Gastroesophageal sphincter (tissue), 4 donors: ENCODE results near the gene PPP1R37. TPM values are rescaled to one million over a fixed set of nuclear protein-coding genes. Genes with fewer than 3 reads are reported as not detected.

ENCODE experiments used
- ATAC-seq: fragments of 150-250 bp; one replicate; pipeline ENCODE4 v1.9.1; 2016; ENCODE audit warnings: mild to moderate bottlenecking, moderate library complexity
- H3K27ac ChIP-seq, 4 donors: fragments of 200-600 bp; sonication (generic) in 3 of 4; 1 replicate in 3 of 4; 2 replicates in 1 of 4; pipeline ENCODE4 v1.5.1; 2016 to 2019
- H3K27me3 ChIP-seq: fragments of 200-600 bp; sonication (generic); one replicate; pipeline ENCODE4 v1.5.1; 2019
- H3K36me3 ChIP-seq, 2 donors: fragments of 200-600 bp; sonication (generic); one replicate each; pipeline ENCODE4 v1.5.1; 2019; ENCODE audit warnings: control low read depth in 1 of 2
- H3K4me1 ChIP-seq, 3 donors: fragments of 200-600 bp; sonication (generic); 1 replicate in 2 of 3; 2 replicates in 1 of 3; pipeline ENCODE4 v1.5.1; 2016 to 2019; ENCODE audit warnings: control low read depth in 2 of 3
- H3K4me3 ChIP-seq, 2 donors: fragments of 200-600 bp; sonication (generic); one replicate each; pipeline ENCODE4 v1.5.1; 2019; ENCODE audit warnings: mild to moderate bottlenecking in 1 of 2, moderate library complexity in 1 of 2
- H3K9me3 ChIP-seq, 3 donors: fragments of 200-600 bp; sonication (generic); one replicate each; pipeline ENCODE4 v1.5.1; 2017 to 2019; ENCODE audit warnings: control low read depth in 2 of 3
- CTCF ChIP-seq, 4 experiments: fragments of 200-600 bp in 2 of 4; fragments of 450-650 bp in 2 of 4; sonication (generic) in 1 of 4; IDR thresholded peaks; one replicate each; pipeline ENCODE4 v1.5.1; 2017 to 2019; ENCODE audit warnings: antibody characterized with exemption in 4 of 4, mild to moderate bottlenecking in 2 of 4, moderate library complexity in 2 of 4
- EP300 ChIP-seq: sonication (generic); formaldehyde crosslinking; IDR thresholded peaks from one replicate; pipeline ENCODE4 v1.6.1; 2017; ENCODE audit warnings: antibody characterized with exemption, mild to moderate bottlenecking
- POLR2A ChIP-seq, 2 donors: fragments of 450-650 bp; IDR thresholded peaks; one replicate each; pipeline ENCODE4 v1.6.1; 2017; ENCODE audit warnings: antibody characterized with exemption in 2 of 2, mild to moderate bottlenecking in 2 of 2, moderate library complexity in 1 of 2
- POLR2AphosphoS5 ChIP-seq: sonication (generic); formaldehyde crosslinking; IDR thresholded peaks from one replicate; pipeline ENCODE4 v1.6.1; 2017; ENCODE audit warnings: antibody characterized with exemption
- WGBS, 2 donors: methylation state at CpG; one replicate each; pipeline ENCODE4 v1.1.5; 2018; ENCODE audit warnings: low coverage in 1 of 2; 5-methylcytosine and 5-hydroxymethylcytosine counted together
- total RNA-seq, 4 donors: library from RNA; depleted of rRNA; stranded (reverse); fragments of >200 nt; gene quantifications; one replicate each; pipeline ENCODE4 v1.1.0, GENCODE V29; 2016

The PPP1R37 gene
- total RNA-seq, 4 donors from 2014 or later = 22.6 to 51.4 (median 24.6) TPM

GRCh38 chr19:45094137-45094536 lies 1.2 kb downstream of the PPP1R37 start:
- no peaks in the 10 kb centered on the region for H3K9me3 ChIP-seq
- H3K27me3 ChIP-seq = no peaks in the 10 kb centered on the region
- no peak for TF ChIP-seq EP300
- TF ChIP-seq CTCF (IDR thresholded peaks at IDR 0.05) = no peak
- TF ChIP-seq POLR2A (IDR thresholded peaks at IDR 0.05) = no peak
- no peak for TF ChIP-seq POLR2AphosphoS5
- 68% methylated on average over 3 of the region's 9 CpGs; no CpG with 5 or more reads in 1 of the 2 donors for WGBS, 2 donors
- ATAC-seq = no peak
- peaks cover 0 to 81% (median 36%) of the 10 kb centered on the region in 3 donors for H3K4me1 ChIP-seq
- peak overlapping the region; percentile 78 to 81 for H3K4me3 ChIP-seq
- H3K27ac ChIP-seq = no peak overlapping the region
- peaks cover 0 to 14% of the 10 kb centered on the region in 2 donors for H3K36me3 ChIP-seq

- 69 to 85% methylated on average over 3 to 4 of the region's 5 CpGs for WGBS, 2 donors
- ATAC-seq = no peak
- H3K4me1 ChIP-seq = peaks cover 0 to 87% (median 36%) of the 10 kb centered on the region in 3 donors
- H3K36me3 ChIP-seq = peaks cover 0 to 10% of the 10 kb centered on the region in 2 donors
- no peaks in the 10 kb centered on the region for H3K9me3 ChIP-seq
- H3K4me3 ChIP-seq = no peak overlapping the region
- H3K27ac ChIP-seq = no peak overlapping the region
- H3K27me3 ChIP-seq = no peaks in the 10 kb centered on the region
- TF ChIP-seq EP300 (no peak), CTCF (IDR thresholded peaks at IDR 0.05) (no peak), POLR2A (IDR thresholded peaks at IDR 0.05) (no peak)
Observed at GRCh38 chr19:45094707-45095106, 1.7 kb downstream of the PPP1R37 start.

- Histone ChIP-seq H3K4me3 (no peak overlapping the region), H3K9me3 (no peaks in the 10 kb centered on the region), H3K36me3 (no peaks in the 10 kb centered on the region), H3K4me1 (peaks cover 0 to 88% (median 33%) of the 10 kb centered on the region in 3 donors), H3K27ac (no peak overlapping the region), H3K27me3 (no peaks in the 10 kb centered on the region)
- ATAC-seq = no peak
- TF ChIP-seq EP300 = no peak
- TF ChIP-seq POLR2AphosphoS5 = no peak
- TF ChIP-seq CTCF (IDR thresholded peaks at IDR 0.05) = no peak
- TF ChIP-seq POLR2A (IDR thresholded peaks at IDR 0.05) = no peak
- WGBS, 2 donors = 81 to 82% methylated on average over 6 of the region's 14 CpGs
Observed at GRCh38 chr19:45095496-45096413, 2.8 kb downstream of the PPP1R37 start.

- Histone ChIP-seq H3K4me3 (no peak overlapping the region), H3K36me3 (no peaks in the 10 kb centered on the region), H3K27ac (no peak overlapping the region), H3K4me1 (peaks cover 0 to 83% (median 30%) of the 10 kb centered on the region in 3 donors), H3K9me3 (no peaks in the 10 kb centered on the region), H3K27me3 (no peaks in the 10 kb centered on the region)
- ATAC-seq = no peak
- TF ChIP-seq POLR2A (IDR thresholded peaks at IDR 0.05) (no peak), CTCF (IDR thresholded peaks at IDR 0.05) (no peak), EP300 (no peak), POLR2AphosphoS5 (no peak)
- WGBS, 2 donors = 75 to 91% methylated on average over 3 to 4 of the region's 7 CpGs
Observed at GRCh38 chr19:45096700-45097099, 3.7 kb downstream of the PPP1R37 start.

GRCh38 chr19:45097450-45097775 lies 4.4 kb downstream of the PPP1R37 start:
- ATAC-seq = no peak
- H3K4me3 ChIP-seq = no peak overlapping the region
- H3K36me3 ChIP-seq = no peaks in the 10 kb centered on the region
- no peaks in the 10 kb centered on the region for H3K9me3 ChIP-seq
- H3K27me3 ChIP-seq = no peaks in the 10 kb centered on the region
- peaks cover 0 to 78% (median 30%) of the 10 kb centered on the region in 3 donors for H3K4me1 ChIP-seq
- peak overlapping the region in 1 of 4 donors; percentile 45 for H3K27ac ChIP-seq
- WGBS, 2 donors = 75 to 100% methylated on average over 1 to 4 of the region's 7 CpGs
- TF ChIP-seq CTCF (IDR thresholded peaks at IDR 0.05) (no peak), POLR2A (IDR thresholded peaks at IDR 0.05) (no peak), POLR2AphosphoS5 (no peak), EP300 (no peak)
